Measurements from ENCODE around the gene RFNG. TPM values are rescaled to one million over a fixed set of nuclear protein-coding genes. Genes with fewer than 3 reads are reported as not detected.

RFNG gene
- total RNA-seq, 2 experiments from 2014 or later: 19.4 to 20.8 TPM

- CTCF ChIA-PET: no interaction called here
Observed at GRCh38 chr17:82080789-82081464, 29.3 kb upstream of the RFNG start.

GRCh38 chr17:82080048-82080788 is 28.6 kb upstream of the RFNG start:
- ATAC-seq (no peak), DNase-seq (no peak)
- H3K9me3 Mint-ChIP-seq (ENCODE audit: insufficient read depth): no peaks in the 10 kb centered on the region
- POLR2A ChIA-PET: interaction anchor here (0.6 kb wide), 1 partner anchor 226 kb away, joined by 3 read pairs; no protein-coding TSS in a partner anchor
- peaks cover 28% of the 10 kb centered on the region for H3K36me3 Mint-ChIP-seq (ENCODE audit: low read depth)
- CTCF ChIA-PET: no interaction called here
- no peak overlapping the region for H3K4me3 Mint-ChIP-seq
- H3K4me1 Mint-ChIP-seq (ENCODE audit: low read depth): no peaks in the 10 kb centered on the region
- no peak overlapping the region for H3K27ac Mint-ChIP-seq
- no peaks in the 10 kb centered on the region for H3K27me3 Mint-ChIP-seq (ENCODE audit: low read depth)

More at GRCh38 chr17:82080789-82081464, 29.3 kb upstream of the RFNG start:
- Mint-ChIP-seq H3K27ac (no peak overlapping the region), H3K4me3 (no peak overlapping the region), H3K9me3 (ENCODE audit: insufficient read depth) (no peaks in the 10 kb centered on the region), H3K27me3 (ENCODE audit: low read depth) (no peaks in the 10 kb centered on the region), H3K4me1 (ENCODE audit: low read depth) (no peaks in the 10 kb centered on the region), H3K36me3 (ENCODE audit: low read depth) (peaks cover 28% of the 10 kb centered on the region)
- ATAC-seq (no peak), DNase-seq (no peak)
- POLR2A ChIA-PET: interaction anchor here (0.6 kb wide), 1 partner anchor 227 kb away, joined by 3 read pairs; no protein-coding TSS in a partner anchor

GRCh38 chr17:82079001-82079677 is 27.5 kb upstream of the RFNG start:
- no peak for DNase-seq
- Mint-ChIP-seq H3K9me3 (ENCODE audit: insufficient read depth) (no peaks in the 10 kb centered on the region), H3K4me1 (ENCODE audit: low read depth) (no peaks in the 10 kb centered on the region), H3K4me3 (no peak overlapping the region), H3K27ac (no peak overlapping the region), H3K36me3 (ENCODE audit: low read depth) (peaks cover 21% of the 10 kb centered on the region), H3K27me3 (ENCODE audit: low read depth) (no peaks in the 10 kb centered on the region)
- no peak for ATAC-seq
- ChIA-PET POLR2A (no interaction called here), CTCF (no interaction called here)

- H3K9me3 Mint-ChIP-seq (ENCODE audit: insufficient read depth): no peaks in the 10 kb centered on the region
Observed at GRCh38 chr17:82078433-82078832, 26.8 kb upstream of the RFNG start.

GRCh38 chr17:82077617-82078358 is 26.2 kb upstream of the RFNG start:
- no peaks in the 10 kb centered on the region for H3K9me3 Mint-ChIP-seq (ENCODE audit: insufficient read depth)
- H3K4me1 Mint-ChIP-seq (ENCODE audit: low read depth): no peaks in the 10 kb centered on the region
- ATAC-seq (no peak), DNase-seq (no peak)
- no peak overlapping the region for H3K4me3 Mint-ChIP-seq
- POLR2A ChIA-PET: interaction anchor here (1.4 kb wide), 1 partner anchor 12 kb away, joined by 7 read pairs; the partner anchor contains the start of gene DUS1L
- no peak overlapping the region for H3K27ac Mint-ChIP-seq
- H3K36me3 Mint-ChIP-seq (ENCODE audit: low read depth): peaks cover 15% of the 10 kb centered on the region
- CTCF ChIA-PET: no interaction called here
- peaks cover 3% of the 10 kb centered on the region for H3K27me3 Mint-ChIP-seq (ENCODE audit: low read depth)

More at GRCh38 chr17:82078433-82078832, 26.8 kb upstream of the RFNG start:
- CTCF ChIA-PET: no interaction called here
- H3K27me3 Mint-ChIP-seq (ENCODE audit: low read depth): peaks cover 3% of the 10 kb centered on the region
- H3K4me1 Mint-ChIP-seq (ENCODE audit: low read depth): no peaks in the 10 kb centered on the region
- ATAC-seq (no peak), DNase-seq (no peak)
- H3K27ac Mint-ChIP-seq: no peak overlapping the region
- no peak overlapping the region for H3K4me3 Mint-ChIP-seq
- POLR2A ChIA-PET: no interaction called here
- peaks cover 18% of the 10 kb centered on the region for H3K36me3 Mint-ChIP-seq (ENCODE audit: low read depth)

GRCh38 chr17:82076785-82077591 is 25.4 kb upstream of the RFNG start:
- no peak for ATAC-seq

GRCh38 chr17:82076018-82076784 is 24.6 kb upstream of the RFNG start:
- CTCF ChIA-PET: no interaction called here
- no peak for DNase-seq

More at GRCh38 chr17:82076785-82077591, 25.4 kb upstream of the RFNG start:
- Mint-ChIP-seq H3K4me3 (no peak overlapping the region), H3K27me3 (ENCODE audit: low read depth) (peaks cover 3% of the 10 kb centered on the region), H3K4me1 (ENCODE audit: low read depth) (no peaks in the 10 kb centered on the region), H3K36me3 (ENCODE audit: low read depth) (peaks cover 13% of the 10 kb centered on the region), H3K27ac (no peak overlapping the region), H3K9me3 (ENCODE audit: insufficient read depth) (no peaks in the 10 kb centered on the region)
- DNase-seq: no peak
- ChIA-PET POLR2A (interaction anchor here (1.3 to 1.4 kb wide), 2 partner anchors 10 to 11 kb away, joined by 4 to 7 read pairs; partner anchors contain the start of gene DUS1L), CTCF (interaction anchor here (0.5 kb wide), 1 partner anchor 50 kb away, joined by 3 read pairs; no protein-coding TSS in a partner anchor)

GRCh38 chr17:82073446-82073845 is 21.8 kb upstream of the RFNG start:
- H3K4me1 Mint-ChIP-seq (ENCODE audit: low read depth): no peaks in the 10 kb centered on the region
- peaks cover 3% of the 10 kb centered on the region for H3K27me3 Mint-ChIP-seq (ENCODE audit: low read depth)
- H3K9me3 Mint-ChIP-seq (ENCODE audit: insufficient read depth): no peaks in the 10 kb centered on the region
- peaks cover 3% of the 10 kb centered on the region for H3K36me3 Mint-ChIP-seq (ENCODE audit: low read depth)
- POLR2A ChIA-PET: no interaction called here
- no peak for DNase-seq
- no peak overlapping the region for H3K4me3 Mint-ChIP-seq
- H3K27ac Mint-ChIP-seq: no peak overlapping the region
- no peak for ATAC-seq
- CTCF ChIA-PET: no interaction called here

More at GRCh38 chr17:82076018-82076784, 24.6 kb upstream of the RFNG start:
- no peak overlapping the region for H3K4me3 Mint-ChIP-seq
- H3K9me3 Mint-ChIP-seq (ENCODE audit: insufficient read depth): no peaks in the 10 kb centered on the region
- no peaks in the 10 kb centered on the region for H3K4me1 Mint-ChIP-seq (ENCODE audit: low read depth)
- H3K27me3 Mint-ChIP-seq (ENCODE audit: low read depth): peaks cover 3% of the 10 kb centered on the region
- no peak for ATAC-seq
- no peak overlapping the region for H3K27ac Mint-ChIP-seq
- POLR2A ChIA-PET: interaction anchor here (1.3 kb wide), 1 partner anchor 10 kb away, joined by 4 read pairs; no protein-coding TSS in a partner anchor
- H3K36me3 Mint-ChIP-seq (ENCODE audit: low read depth): peaks cover 13% of the 10 kb centered on the region

GRCh38 chr17:82072827-82073226 is 21.2 kb upstream of the RFNG start:
- POLR2A ChIA-PET: no interaction called here
- ATAC-seq: no peak
- Mint-ChIP-seq H3K36me3 (ENCODE audit: low read depth) (no peaks in the 10 kb centered on the region), H3K4me3 (no peak overlapping the region), H3K27me3 (ENCODE audit: low read depth) (peaks cover 3% of the 10 kb centered on the region), H3K27ac (no peak overlapping the region), H3K4me1 (ENCODE audit: low read depth) (no peaks in the 10 kb centered on the region), H3K9me3 (ENCODE audit: insufficient read depth) (no peaks in the 10 kb centered on the region)
- no peak for DNase-seq
- CTCF ChIA-PET: interaction anchor here (1.2 kb wide), 1 partner anchor 36 kb away, joined by 3 read pairs; no protein-coding TSS in a partner anchor

GRCh38 chr17:82070611-82071010 is 19.0 kb upstream of the RFNG start:
- ChIA-PET CTCF (interaction anchor here (2.3 kb wide), 1 partner anchor 33 kb away, joined by 6 read pairs; the partner anchor contains the start of gene DCXR), POLR2A (no interaction called here)
- no peak overlapping the region for H3K4me3 Mint-ChIP-seq

More at GRCh38 chr17:82070611-82071010, 19.0 kb upstream of the RFNG start:
- DNase-seq (no peak), ATAC-seq (no peak)
- H3K9me3 Mint-ChIP-seq (ENCODE audit: insufficient read depth): no peaks in the 10 kb centered on the region
- H3K27ac Mint-ChIP-seq: no peak overlapping the region
- peaks cover 7% of the 10 kb centered on the region for H3K4me1 Mint-ChIP-seq (ENCODE audit: low read depth)
- H3K27me3 Mint-ChIP-seq (ENCODE audit: low read depth): peaks cover 3% of the 10 kb centered on the region
- no peaks in the 10 kb centered on the region for H3K36me3 Mint-ChIP-seq (ENCODE audit: low read depth)
